ENCODE results near the gene FGF18.

The FGF18 gene

GRCh38 chr5:171506951-171507350 lies 87.5 kb downstream of the FGF18 start:
- no peak for DNase-seq

All from activated CD4-positive, alpha-beta T cell treated with anti-CD3 and anti-CD28 coated beads, Interleukin-10, Interleukin-2, amounts not matched to agents 100 ng/mL and 50 ng/mL, durations not matched to agents 16 hours and 8 hours (primary cell).